ENCODE measurements around the gene FSTL5.

FSTL5 gene

GRCh38 chr4:161988946-161989345, 174.9 kb downstream of the FSTL5 start:
- TF ChIP-seq CTCF (IDR thresholded peaks at IDR 0.05; ENCODE audit: insufficient read depth, low read length, poor library complexity, severe bottlenecking): no peak
- TF ChIP-seq EZH2phosphoT487 (conservative IDR thresholded peaks at IDR 0.05; ENCODE audit: low read length): no peak
- Histone ChIP-seq H3F3A (ENCODE audit: insufficient read depth) (no peaks in the 10 kb centered on the region), H2AFZ (ENCODE audit: low read depth, low read length, severe bottlenecking) (no peak overlapping the region), H3K79me2 (ENCODE audit: insufficient read depth, low read length) (no peaks in the 10 kb centered on the region), H3K27ac (ENCODE audit: low read depth, low read length) (no peak overlapping the region), H3K36me3 (ENCODE audit: low read length) (no peaks in the 10 kb centered on the region), H4K20me1 (ENCODE audit: low read depth, low read length) (no peaks in the 10 kb centered on the region), H3K4me3 (ENCODE audit: insufficient read depth, low read length, poor library complexity, severe bottlenecking) (no peak overlapping the region), H3K9ac (ENCODE audit: low read length) (no peak overlapping the region), H3K4me2 (ENCODE audit: low read depth, low read length, poor library complexity, severe bottlenecking) (no peak overlapping the region), H3K9me3 (ENCODE audit: insufficient read depth, low read length) (no peaks in the 10 kb centered on the region), H3K27me3 (ENCODE audit: low read length) (no peaks in the 10 kb centered on the region), H3K9me2 (replicated peaks; ENCODE audit: insufficient read depth, low read length) (no peaks in the 10 kb centered on the region)

GRCh38 chr4:161987611-161988010, 176.2 kb downstream of the FSTL5 start:
- Histone ChIP-seq H3K4me2 (ENCODE audit: low read depth, low read length, poor library complexity, severe bottlenecking) (no peak overlapping the region), H4K20me1 (ENCODE audit: low read depth, low read length) (no peaks in the 10 kb centered on the region), H3K9me2 (replicated peaks; ENCODE audit: insufficient read depth, low read length) (no peaks in the 10 kb centered on the region), H3K79me2 (ENCODE audit: insufficient read depth, low read length) (no peaks in the 10 kb centered on the region), H3K9ac (ENCODE audit: low read length) (no peak overlapping the region), H2AFZ (ENCODE audit: low read depth, low read length, severe bottlenecking) (no peak overlapping the region), H3K27me3 (ENCODE audit: low read length) (no peaks in the 10 kb centered on the region), H3K36me3 (ENCODE audit: low read length) (no peaks in the 10 kb centered on the region), H3K9me3 (ENCODE audit: insufficient read depth, low read length) (no peaks in the 10 kb centered on the region), H3K27ac (ENCODE audit: low read depth, low read length) (no peak overlapping the region), H3K4me3 (ENCODE audit: insufficient read depth, low read length, poor library complexity, severe bottlenecking) (no peak overlapping the region), H3F3A (ENCODE audit: insufficient read depth) (no peaks in the 10 kb centered on the region)
- no peak for TF ChIP-seq CTCF (IDR thresholded peaks at IDR 0.05; ENCODE audit: insufficient read depth, low read length, poor library complexity, severe bottlenecking)
- TF ChIP-seq EZH2phosphoT487 (conservative IDR thresholded peaks at IDR 0.05; ENCODE audit: low read length): no peak

DNA sequence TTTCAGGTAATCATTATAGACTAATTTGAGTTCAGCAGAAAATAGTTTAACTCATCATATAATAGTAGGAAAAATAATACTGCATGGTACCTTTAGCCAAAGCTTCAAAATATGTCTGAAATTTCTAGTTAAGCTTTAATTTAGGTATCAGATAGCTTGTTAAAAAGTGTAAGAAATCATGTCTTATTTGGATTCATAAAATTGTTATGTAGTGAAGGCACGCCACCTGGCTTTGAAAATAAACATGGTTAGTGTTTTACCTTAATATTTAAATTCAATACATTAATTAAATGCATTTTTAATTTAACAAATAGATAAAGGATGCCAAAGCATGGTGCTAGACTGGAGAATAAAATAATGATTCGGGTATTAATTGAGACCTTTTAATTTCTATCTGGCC, 211.4 kb downstream of the FSTL5 start:
- H3K9me3 ChIP-seq (ENCODE audit: insufficient read depth, low read length): no peaks in the 10 kb centered on the region
- H3K9me2 ChIP-seq (replicated peaks; ENCODE audit: insufficient read depth, low read length): no peaks in the 10 kb centered on the region
- H3K9ac ChIP-seq (ENCODE audit: low read length): no peak overlapping the region
- no peak overlapping the region for H3K4me3 ChIP-seq (ENCODE audit: insufficient read depth, low read length, poor library complexity, severe bottlenecking)
- H3K4me2 ChIP-seq (ENCODE audit: low read depth, low read length, poor library complexity, severe bottlenecking): no peak overlapping the region
- H3F3A ChIP-seq (ENCODE audit: insufficient read depth): no peaks in the 10 kb centered on the region
- TF ChIP-seq CTCF (IDR thresholded peaks at IDR 0.05; ENCODE audit: insufficient read depth, low read length, poor library complexity, severe bottlenecking) (no peak), EZH2phosphoT487 (conservative IDR thresholded peaks at IDR 0.05; ENCODE audit: low read length) (no peak)
- no peak overlapping the region for H2AFZ ChIP-seq (ENCODE audit: low read depth, low read length, severe bottlenecking)
- no peaks in the 10 kb centered on the region for H4K20me1 ChIP-seq (ENCODE audit: low read depth, low read length)
- no peak overlapping the region for H3K27ac ChIP-seq (ENCODE audit: low read depth, low read length)
- no peaks in the 10 kb centered on the region for H3K79me2 ChIP-seq (ENCODE audit: insufficient read depth, low read length)
- H3K36me3 ChIP-seq (ENCODE audit: low read length): no peaks in the 10 kb centered on the region
- H3K27me3 ChIP-seq (ENCODE audit: low read length): no peaks in the 10 kb centered on the region

Measured in SU-DHL-6 (cell line).